Kidney (tissue), 22 donors: ENCODE results near the gene KY. TPM values are rescaled to one million over a fixed set of nuclear protein-coding genes. Genes with fewer than 3 reads are reported as not detected.

Experiments
- DNase-seq, 5 donors: peaks; one replicate each; pipeline ENCODE4 v3.0.0-alpha.2; 2013 to 2020
- FAIRE-seq: peaks from 2 replicates; lab custom pipeline; 2012; peaks lifted over from hg19 to GRCh38; lab: Jason Lieb, UNC
- H3K27ac ChIP-seq, 2 donors: one replicate each; pipeline ENCODE4 v1.7.0; 2013; ENCODE audit warnings: low read depth in 2 of 2, low read length in 2 of 2, inconsistent platforms in 1 of 2
- H3K27me3 ChIP-seq: one replicate; pipeline ENCODE4 v1.7.1; 2013; ENCODE audit warnings: low read length, inconsistent platforms; ENCODE audit not compliant: control insufficient read depth, insufficient read depth
- H3K36me3 ChIP-seq, 3 donors: one replicate each; pipeline versions ENCODE4 v1.7.0 to v1.7.1; 2013; ENCODE audit warnings: low read length in 3 of 3, control low read depth in 1 of 3, inconsistent platforms in 1 of 3; ENCODE audit not compliant: insufficient read depth in 3 of 3, control insufficient read depth in 2 of 3
- H3K4me1 ChIP-seq, 3 donors: one replicate each; pipeline versions ENCODE4 v1.7.0 to v1.7.1; 2013; ENCODE audit warnings: low read length in 3 of 3, inconsistent platforms in 1 of 3, low read depth in 1 of 3; ENCODE audit not compliant: control insufficient read depth in 2 of 3, insufficient read depth in 2 of 3
- H3K4me3 ChIP-seq, 3 donors: one replicate each; pipeline versions ENCODE4 v1.7.0 to v1.8.1; 2013; ENCODE audit warnings: low read length in 3 of 3, control low read depth in 1 of 3, inconsistent platforms in 1 of 3
- H3K9ac ChIP-seq, 3 donors: one replicate each; pipeline versions ENCODE4 v1.7.0 to v1.7.1; 2013; ENCODE audit warnings: low read length in 3 of 3, control low read depth in 1 of 3, inconsistent platforms in 1 of 3
- H3K9me3 ChIP-seq, 3 donors: one replicate each; pipeline versions ENCODE4 v1.7.0 to v1.7.1; 2013; ENCODE audit warnings: low read length in 3 of 3, control low read depth in 1 of 3, inconsistent platforms in 1 of 3; ENCODE audit not compliant: control insufficient read depth in 2 of 3, insufficient read depth in 1 of 3
- intact Hi-C: fragments of 100-400 bp; cut with DNase I; formaldehyde crosslinking; loops from one replicate; pipeline ENCODE4 v1.11.1; 2022
- long read RNA-seq, 10 donors: library from polyadenylated mRNA in 1 of 10; unstranded in 1 of 10; transcript quantifications; one replicate each; pipeline ENCODE4 v2.0.0 and lab custom pipeline, GENCODE V29; 2021 to 2026
- polyA plus RNA-seq: library from polyadenylated mRNA; stranded (reverse); fragments of 350-450 nt; fragmentation: Illumina TruSeq; extraction: RNeasy Lipid Tissue Mini Kit (QIAGEN cat#74804); gene quantifications from one replicate; pipeline ENCODE4 v1.2.3, GENCODE V29; 2014; ENCODE audit warnings: low read depth, low replicate concordance; ENCODE audit not compliant: insufficient read depth
- total RNA-seq: library from RNA; stranded (reverse); fragmentation: NEBNext Ultra II Directional; extraction: Animal tissue kit (Norgen Biotek cat#: 25700); gene quantifications from one replicate; pipeline ENCODE4 v1.2.1, GENCODE V29; 2021
- TF ChIP-seq, protein P1 (sequence below): IDR thresholded peaks from 3 replicates; pipeline ENCODE4 v1.5.1; 2012; ENCODE audit warnings: mild to moderate bottlenecking, moderate library complexity, borderline replicate concordance; ENCODE audit not compliant: insufficient read depth; ENCODE audit errors: extremely low read depth
- donor health status: control.
- donor health status: control.
- donor health status: control.
- donor health status: control.
- donor health status: control.
- donor health status: DM: yes; HTN: yes; CAD: no.
- donor health status: Normal renal cell carcinoma (clear cell type).

Gene KY, protein sequence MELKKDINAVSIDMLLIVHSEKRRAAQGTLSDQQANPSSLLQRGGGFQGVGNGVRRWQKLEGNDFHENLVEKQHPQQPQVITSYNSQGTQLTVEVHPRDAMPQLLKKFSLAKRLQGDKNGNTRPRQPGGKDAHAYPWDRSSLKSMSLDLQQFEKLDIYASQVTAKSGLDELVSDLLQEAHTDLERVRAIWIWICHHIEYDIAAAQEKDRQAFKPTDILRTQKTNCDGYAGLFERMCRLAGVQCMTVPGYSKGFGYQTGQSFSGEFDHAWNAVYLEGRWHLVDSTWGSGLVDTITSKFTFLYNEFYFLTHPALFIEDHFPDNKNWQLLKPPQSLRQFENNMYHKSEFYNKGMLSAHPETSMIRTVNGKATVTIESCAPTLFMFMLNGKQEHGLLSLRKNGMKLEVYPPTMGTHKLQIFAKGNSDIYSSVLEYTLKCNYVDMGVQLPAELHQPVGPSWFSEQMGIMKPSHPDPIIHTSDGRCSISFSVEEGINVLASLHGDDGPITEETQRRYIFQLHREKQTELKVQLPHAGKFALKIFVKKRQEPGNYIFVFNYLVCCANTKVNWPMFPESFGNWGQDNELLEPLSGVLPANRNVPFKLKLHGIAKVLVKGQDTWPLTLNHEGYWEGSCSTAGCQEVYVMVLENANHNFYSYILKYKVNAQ
- total RNA-seq (0.50 TPM), polyA plus RNA-seq (0.69 TPM)
- long read RNA-seq, donor 1, result 0 reads
- long read RNA-seq, donor 2, result 0 reads
- long read RNA-seq, donor 3, result 0 reads
- long read RNA-seq, donor 4, result 0 reads
- long read RNA-seq, donor 5, result 0 reads
- long read RNA-seq, donor 6, result 0 reads
- long read RNA-seq, donor 7, result 0 reads
- long read RNA-seq, donor 8, result 0 reads
- long read RNA-seq, donor 9, result 0 reads
- long read RNA-seq, donor 10, result 0 reads

DNA sequence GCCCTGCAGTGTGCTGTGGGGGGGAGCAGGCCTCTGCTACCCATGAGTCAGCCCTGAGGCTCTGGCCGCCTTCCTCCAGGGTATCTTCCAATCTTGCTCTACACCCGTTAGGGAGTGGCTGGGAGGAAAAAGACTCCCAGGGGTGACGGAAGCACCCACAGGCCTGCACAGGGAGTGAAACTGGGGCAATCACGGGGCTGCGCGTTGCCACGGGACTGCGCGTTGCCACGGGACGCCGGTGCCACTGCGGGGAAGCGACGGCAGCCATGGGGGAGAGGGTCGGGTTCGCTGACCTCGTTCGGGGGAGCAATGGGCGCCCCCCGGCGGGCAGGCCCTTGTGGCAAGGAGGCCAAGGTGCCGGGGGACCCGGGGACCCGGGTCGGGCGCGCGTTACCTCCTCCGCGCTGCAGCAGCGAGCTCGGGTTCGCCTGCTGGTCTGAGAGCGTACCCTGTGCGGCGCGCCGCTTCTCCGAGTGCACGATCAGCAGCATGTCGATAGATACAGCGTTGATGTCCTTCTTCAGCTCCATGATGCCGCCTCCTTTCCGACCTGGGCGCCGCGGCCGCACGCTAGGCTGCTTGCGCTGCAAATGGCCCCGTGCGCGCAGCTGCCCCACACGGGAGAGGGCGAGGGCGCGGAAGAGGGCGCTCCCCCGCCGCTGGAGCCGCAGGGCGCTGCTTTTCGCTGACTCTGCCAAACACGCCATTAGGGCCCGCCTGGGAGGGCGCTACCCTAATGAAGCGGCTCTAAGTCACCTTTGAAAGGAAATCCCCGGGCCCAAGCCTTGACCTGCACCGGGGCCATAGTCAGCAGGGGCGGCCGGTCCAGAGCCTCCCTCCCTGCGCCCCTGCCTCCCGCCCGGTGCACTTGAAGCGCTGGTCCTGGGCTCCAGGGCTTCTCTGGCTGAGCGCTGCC lies at the start of gene KY:
Gene KY (minus strand): TSS at position 592 of the 916 bp plus-strand sequence. CDS start 62 bp downstream, at position 530.
- H3K9me3 ChIP-seq, result no peaks in the 10 kb centered on the region
- H3K27ac ChIP-seq, result peak within 1 kb of the TSS; percentile 26 to 41
- no peaks in the 10 kb centered on the region for H3K27me3 ChIP-seq
- H3K36me3 ChIP-seq, result no peaks in the 10 kb centered on the region
- FAIRE-seq (no peak), DNase-seq (peak in 4 of 5 donors; percentile 71 to 81 (median 78))
- peaks cover 0 to 2% (median 0%) of the 10 kb centered on the region in 3 donors for H3K4me1 ChIP-seq
- peak within 1 kb of the TSS; percentile 43 to 74 (median 54) for H3K4me3 ChIP-seq
- peak within 1 kb of the TSS in 1 of 3 donors; percentile 37 for H3K9ac ChIP-seq
- intact Hi-C loops, result no loop called here
- TF ChIP-seq, protein P1, sequence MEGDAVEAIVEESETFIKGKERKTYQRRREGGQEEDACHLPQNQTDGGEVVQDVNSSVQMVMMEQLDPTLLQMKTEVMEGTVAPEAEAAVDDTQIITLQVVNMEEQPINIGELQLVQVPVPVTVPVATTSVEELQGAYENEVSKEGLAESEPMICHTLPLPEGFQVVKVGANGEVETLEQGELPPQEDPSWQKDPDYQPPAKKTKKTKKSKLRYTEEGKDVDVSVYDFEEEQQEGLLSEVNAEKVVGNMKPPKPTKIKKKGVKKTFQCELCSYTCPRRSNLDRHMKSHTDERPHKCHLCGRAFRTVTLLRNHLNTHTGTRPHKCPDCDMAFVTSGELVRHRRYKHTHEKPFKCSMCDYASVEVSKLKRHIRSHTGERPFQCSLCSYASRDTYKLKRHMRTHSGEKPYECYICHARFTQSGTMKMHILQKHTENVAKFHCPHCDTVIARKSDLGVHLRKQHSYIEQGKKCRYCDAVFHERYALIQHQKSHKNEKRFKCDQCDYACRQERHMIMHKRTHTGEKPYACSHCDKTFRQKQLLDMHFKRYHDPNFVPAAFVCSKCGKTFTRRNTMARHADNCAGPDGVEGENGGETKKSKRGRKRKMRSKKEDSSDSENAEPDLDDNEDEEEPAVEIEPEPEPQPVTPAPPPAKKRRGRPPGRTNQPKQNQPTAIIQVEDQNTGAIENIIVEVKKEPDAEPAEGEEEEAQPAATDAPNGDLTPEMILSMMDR, result peak; percentile 21

DNA sequence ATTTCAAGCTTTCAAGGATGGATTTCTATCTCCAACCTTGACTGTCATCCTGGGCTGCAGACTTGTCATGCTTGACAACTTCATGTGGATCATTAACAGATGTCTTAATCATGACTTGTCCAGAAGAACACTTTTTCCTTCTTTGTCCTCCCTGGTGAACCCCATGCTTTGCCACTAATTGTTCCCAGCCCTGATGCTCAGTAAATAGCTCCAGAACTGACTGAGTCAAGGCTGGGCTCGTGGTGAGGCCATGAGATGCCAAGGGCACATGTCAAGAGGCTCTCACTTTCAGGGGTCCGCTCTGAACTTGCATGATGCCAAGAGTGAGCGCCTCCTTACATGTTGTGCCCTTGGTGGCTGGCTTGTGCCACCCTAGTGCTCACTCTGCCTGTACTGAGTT lies 48.9 kb upstream of the KY start:
- Histone ChIP-seq H3K9me3 (no peaks in the 10 kb centered on the region), H3K27me3 (no peaks in the 10 kb centered on the region), H3K9ac (no peak overlapping the region), H3K36me3 (no peaks in the 10 kb centered on the region), H3K27ac (no peak overlapping the region), H3K4me1 (no peaks in the 10 kb centered on the region), H3K4me3 (no peak overlapping the region)
- DNase-seq (no peak), FAIRE-seq (no peak)
- intact Hi-C loops, result no loop called here
- TF ChIP-seq, protein P1, result no peak

DNA sequence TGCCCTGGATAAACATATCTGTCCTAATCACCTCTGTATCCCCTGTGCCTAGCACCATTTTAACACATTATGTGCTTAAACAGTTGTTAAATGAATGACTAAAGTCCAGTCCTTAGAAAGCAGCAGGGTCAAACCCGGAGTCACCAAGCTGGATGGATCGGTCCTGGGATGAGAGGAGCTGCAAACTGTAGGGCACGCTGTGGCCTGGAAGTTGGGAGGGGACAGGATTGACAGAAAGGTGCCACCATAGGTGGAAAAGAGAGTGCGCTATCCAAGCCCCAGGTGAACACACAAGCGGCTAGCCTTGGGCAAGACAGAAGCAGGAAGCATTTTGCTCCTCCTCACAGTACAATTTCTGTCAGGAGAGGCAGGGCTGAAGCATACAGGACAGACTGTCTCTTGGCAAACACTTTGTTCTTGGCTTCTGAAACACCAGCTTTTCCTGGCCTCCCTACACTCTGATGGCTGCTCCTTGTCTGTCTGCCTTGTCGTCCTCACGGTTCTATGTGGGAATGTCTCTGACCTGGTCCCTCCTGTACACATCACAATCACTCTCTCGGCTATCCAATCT lies 48.4 kb upstream of the KY start:
- H3K4me3 ChIP-seq, result no peak overlapping the region
- no peak overlapping the region for H3K9ac ChIP-seq
- H3K4me1 ChIP-seq, result no peaks in the 10 kb centered on the region
- no peaks in the 10 kb centered on the region for H3K9me3 ChIP-seq
- H3K27me3 ChIP-seq, result no peaks in the 10 kb centered on the region
- FAIRE-seq, result no peak
- no peak for DNase-seq
- H3K27ac ChIP-seq, result no peak overlapping the region
- TF ChIP-seq, protein P1, result no peak
- no peaks in the 10 kb centered on the region for H3K36me3 ChIP-seq
- intact Hi-C loops, result no loop called here
